GM12878 (cell line): Measurements from ENCODE around the gene PLA2G4A. TPM values are rescaled to one million over a fixed set of nuclear protein-coding genes. Genes with fewer than 3 reads are reported as not detected.

Experiments used
- ATAC-seq: fragments of 200-7000 bp; cut with Tn5 transposase; 3 replicates; pipeline ENCODE4 v1.9.1; 2020; ENCODE audit warnings: mild to moderate bottlenecking, moderate library complexity
- BruUV-seq: library from RNA; stranded (reverse); fragments of 400-500 nt; replicated peaks from 2 replicates; lab custom pipeline; 2021; lab: Mats Ljungman, UMichigan
- CTCF ChIA-PET: fragments of 300-600 bp; sonication (Branson Sonifier 250); formaldehyde crosslinking; extraction: SDS; loops from one replicate; lab custom pipeline; 2021; ENCODE audit warnings: inconsistent platforms; lab: Yijun Ruan, JAX
- POLR2A ChIA-PET: fragments of 350-600 bp; formaldehyde crosslinking; extraction: SDS; loops from one replicate; lab custom pipeline; 2021; ENCODE audit warnings: inconsistent platforms; lab: Charles Lee
- RAD21 ChIA-PET: fragments of 300-600 bp; sonication (Branson Sonifier 250); formaldehyde crosslinking; loops from one replicate; lab custom pipeline; 2023; ENCODE audit warnings: antibody characterized with exemption; ENCODE audit not compliant: unreplicated experiment; lab: Charles Lee
- SMC1A ChIA-PET: fragments of 300-600 bp; sonication (Branson Sonifier 250); formaldehyde crosslinking; loops from one replicate; lab custom pipeline; 2023; ENCODE audit not compliant: unreplicated experiment, uncharacterized antibody; lab: Charles Lee
- DNase-seq: peaks from one replicate; pipeline ENCODE4 v3.0.0-alpha.2; 2011; ENCODE audit warnings: low read depth, low spot score
- FAIRE-seq: peaks from 3 replicates; lab custom pipeline; 2011; peaks lifted over from hg19 to GRCh38; lab: Jason Lieb, UNC
- H2AFZ ChIP-seq: 2 replicates; pipeline ENCODE4 v1.6.0; 2011; ENCODE audit warnings: low read depth, low read length, control low read depth; ENCODE audit not compliant: control insufficient read depth
- H3K27ac ChIP-seq: 2 replicates; pipeline ENCODE4 v1.5.1; 2011; ENCODE audit warnings: control low read depth; ENCODE audit not compliant: control insufficient read depth, insufficient read depth
- H3K27me3 ChIP-seq, 2 experiments: replicated peaks in 1 of 2; 2 replicates each; pipeline versions ENCODE4 v1.6.0 to v1.6.1; 2011; ENCODE audit warnings: low read length in 1 of 2; ENCODE audit not compliant: control insufficient read depth in 2 of 2, insufficient read depth in 2 of 2
- H3K36me3 ChIP-seq, 2 experiments: 2 replicates each; pipeline ENCODE4 v1.5.1; 2011; ENCODE audit warnings: low read length in 1 of 2; ENCODE audit not compliant: control insufficient read depth in 2 of 2, insufficient read depth in 2 of 2
- H3K4me1 ChIP-seq: 2 replicates; pipeline ENCODE4 v1.6.1; 2011; ENCODE audit warnings: mild to moderate bottlenecking, low read length, moderate library complexity, mixed read lengths; ENCODE audit not compliant: control insufficient read depth, insufficient read depth
- H3K4me2 ChIP-seq: 2 replicates; pipeline ENCODE4 v1.6.0; 2011; ENCODE audit warnings: control low read depth; ENCODE audit not compliant: control insufficient read depth, insufficient read depth
- H3K4me3 ChIP-seq: fragments of 200-600 bp; sonication (generic); 2 replicates; pipeline ENCODE4 v1.5.1; 2016
- H3K79me2 ChIP-seq: 2 replicates; pipeline ENCODE4 v1.6.0; 2011; ENCODE audit warnings: low read length; ENCODE audit not compliant: control insufficient read depth, insufficient read depth
- H3K9ac ChIP-seq: 2 replicates; pipeline ENCODE4 v1.8.0; 2011; ENCODE audit warnings: low read length, control low read depth, mixed read lengths; ENCODE audit not compliant: control insufficient read depth, insufficient read depth
- H3K9me3 ChIP-seq: replicated peaks from 3 replicates; pipeline ENCODE4 v1.5.1; 2011; ENCODE audit warnings: mild to moderate bottlenecking, low read length; ENCODE audit not compliant: control insufficient read depth, insufficient read depth
- H4K20me1 ChIP-seq: 2 replicates; pipeline ENCODE4 v1.6.0; 2011; ENCODE audit not compliant: control insufficient read depth, insufficient read depth
- CBFB ChIP-seq: IDR thresholded peaks from 2 replicates; pipeline ENCODE4 v1.6.1; 2016; ENCODE audit warnings: antibody characterized with exemption, low read depth
- CUX1 ChIP-seq: IDR thresholded peaks from 2 replicates; pipeline ENCODE4 v1.6.1; 2012; ENCODE audit warnings: improper control_type of control experiment, low read depth, low read length; ENCODE audit not compliant: insufficient replicate concordance
- KLF5 ChIP-seq: fragments of 450-650 bp; IDR thresholded peaks from 2 replicates; pipeline ENCODE4 v1.6.1; 2014; ENCODE audit warnings: mild to moderate bottlenecking; ENCODE audit not compliant: partially characterized antibody
- TARDBP ChIP-seq: IDR thresholded peaks from 2 replicates; pipeline ENCODE4 v1.6.1; 2016; ENCODE audit warnings: borderline replicate concordance
- ZBED1 ChIP-seq: IDR thresholded peaks from 2 replicates; pipeline ENCODE4 v1.6.1; 2016; ENCODE audit warnings: borderline replicate concordance
- ZNF24 ChIP-seq: fragments of 450-650 bp; IDR thresholded peaks from 2 replicates; pipeline ENCODE4 v1.6.1; 2017; ENCODE audit warnings: antibody characterized with exemption, mild to moderate bottlenecking
- WGBS: methylation state at CpG from one replicate; pipeline ENCODE4 v1.1.6; 2016; ENCODE audit warnings: low lambda C conversion rate; ENCODE audit not compliant: insufficient replicate concordance, insufficient coverage; ENCODE audit errors: missing lambda C conversion rate; 5-methylcytosine and 5-hydroxymethylcytosine counted together
- in situ Hi-C: fragments of 300-500 bp; cut with MboI; formaldehyde crosslinking; loops from 9 replicates; pipeline ENCODE4 v1.14.3; 2018; ENCODE audit warnings: mixed read lengths
- intact Hi-C: fragments of 100-400 bp; cut with micrococcal nuclease; formaldehyde crosslinking; loops from one replicate; pipeline ENCODE4 v1.14.2; 2022; ENCODE audit not compliant: unreplicated experiment
- polyA plus RNA-seq, 11 experiments: library from polyadenylated mRNA; depleted of rRNA in 4 of 11; unstranded in 6 of 11; stranded (reverse) in 5 of 11; fragments of >200 nt; fragmentation: Nextera tagmentation in 4 of 11; fragmentation: Illumina TruSeq in 1 of 11; extraction: Ambion mirVana in 4 of 11; extraction: Trizol in 1 of 11; gene quantifications; 1 replicate in 1 of 11; 2 replicates in 10 of 11; pipeline versions ENCODE4 v1.2.1 to v1.2.3, GENCODE V29; 2011 to 2016; ENCODE audit warnings: inconsistent platforms in 2 of 11, missing spikeins in 2 of 11, low read depth in 1 of 11
- total RNA-seq, 4 experiments: library from RNA; depleted of rRNA in 3 of 4; stranded (reverse); fragments of >200 nt in 3 of 4; fragmentation: Illumina TruSeq in 1 of 4; extraction: Trizol in 1 of 4; gene quantifications; 2 replicates each; pipeline versions ENCODE4 v1.2.1 to v1.2.3, GENCODE V29; 2013 to 2021

The PLA2G4A gene
- total and polyA plus RNA-seq, 10 of the 15 experiments (the other 5 are each of a cell fraction or from before 2014, with no cell fraction given): 0.70 to 3.3 (median 1.5) TPM; not detected in 1

GRCh38 chr1:187034501-187034900 is 205.8 kb downstream of the PLA2G4A start:
- H3K4me1 ChIP-seq: no peaks in the 10 kb centered on the region
- H3K27ac ChIP-seq: no peak overlapping the region
- intact Hi-C loops (no loop called here), in situ Hi-C loops (no loop called here)
- FAIRE-seq (no peak), ATAC-seq (no peak), DNase-seq (no peak)
- H3K79me2 ChIP-seq: no peaks in the 10 kb centered on the region
- no peak overlapping the region for H3K9ac ChIP-seq
- ChIA-PET CTCF (no interaction called here), POLR2A (no interaction called here), SMC1A (interaction anchor here (1.3 kb wide), 1 partner anchor 23 kb away, joined by 4 read pairs; no protein-coding TSS in a partner anchor), RAD21 (no interaction called here)
- H3K36me3 ChIP-seq: no peaks in the 10 kb centered on the region
- H3K9me3 ChIP-seq: no peaks in the 10 kb centered on the region; the same call in 2 of the 3 replicates
- no peak overlapping the region for H3K4me3 ChIP-seq
- BruUV-seq: no TSS peak
- no peaks in the 10 kb centered on the region for H4K20me1 ChIP-seq
- no peak overlapping the region for H3K4me2 ChIP-seq
- no peak overlapping the region for H2AFZ ChIP-seq
- H3K27me3 ChIP-seq: no peaks in the 10 kb centered on the region; a peak in 1 of 4 replicates
- TF ChIP-seq ZBED1 (no peak), ZNF24 (no peak), CBFB (no peak), TARDBP (no peak), KLF5 (no peak)

DNA sequence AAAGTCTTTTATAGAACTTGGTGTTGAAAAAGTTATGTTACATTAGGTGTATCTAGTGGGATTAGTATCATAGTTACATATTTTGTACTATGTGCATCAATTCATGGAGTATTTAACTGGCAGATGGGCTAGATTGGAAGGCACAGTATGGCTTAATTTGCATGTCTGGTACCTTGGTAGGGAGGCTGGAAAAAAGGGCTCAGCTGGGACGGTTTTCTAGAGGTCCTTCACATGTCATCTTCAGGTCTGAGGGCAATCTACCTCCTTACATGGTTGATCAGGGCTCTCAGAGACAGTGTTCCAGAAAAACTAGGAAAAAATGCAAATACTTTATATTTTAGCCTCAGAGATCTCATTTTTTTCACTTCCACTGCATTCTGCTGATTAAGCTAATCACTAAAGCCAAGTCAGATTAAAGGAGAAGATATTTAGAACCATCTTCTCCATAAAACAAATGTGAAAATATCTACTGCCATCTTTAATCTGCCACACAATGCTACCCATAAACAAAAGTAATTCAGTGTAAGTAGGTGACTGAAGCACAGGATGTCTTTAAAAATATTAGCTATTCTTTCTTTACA is 209.3 kb downstream of the PLA2G4A start:
- no peak overlapping the region for H3K4me2 ChIP-seq
- intact Hi-C loops: no loop called here
- H3K9ac ChIP-seq: no peak overlapping the region
- no peak for FAIRE-seq
- H3K36me3 ChIP-seq: no peaks in the 10 kb centered on the region
- no peaks in the 10 kb centered on the region; a peak in 1 of 4 replicates for H3K27me3 ChIP-seq
- WGBS: 0% methylated on average over 1 of the region's 1 CpG
- CTCF ChIA-PET: no interaction called here
- no peaks in the 10 kb centered on the region for H3K9me3 ChIP-seq
- no peak overlapping the region for H3K4me3 ChIP-seq
- no peaks in the 10 kb centered on the region for H3K4me1 ChIP-seq
- no peak for TF ChIP-seq CUX1
- TF ChIP-seq, all 136 proteins: peak for 0
- in situ Hi-C loops: no loop called here
- no TSS peak for BruUV-seq
- SMC1A ChIA-PET: no interaction called here
- DNase-seq: no peak
- POLR2A ChIA-PET: no interaction called here
- RAD21 ChIA-PET: no interaction called here
- Histone ChIP-seq H3K27ac (no peak overlapping the region), H2AFZ (no peak overlapping the region), H4K20me1 (no peaks in the 10 kb centered on the region), H3K79me2 (no peaks in the 10 kb centered on the region)
- no peak for ATAC-seq
